ENCODE data around the gene HAUS6. TPM values are rescaled to one million over a fixed set of nuclear protein-coding genes. Genes with fewer than 3 reads are reported as not detected.
"Not testable (repeated sequence)": the region's sequence is repeated elsewhere in the genome, so short reads cannot be mapped to it uniquely, and the experiment has no call there.

Gene HAUS6
- total and polyA plus RNA-seq, 2 of the 8 experiments (the other 6 are each of a cell fraction or from before 2014, with no cell fraction given): 11.7 to 52.4 TPM

DNA sequence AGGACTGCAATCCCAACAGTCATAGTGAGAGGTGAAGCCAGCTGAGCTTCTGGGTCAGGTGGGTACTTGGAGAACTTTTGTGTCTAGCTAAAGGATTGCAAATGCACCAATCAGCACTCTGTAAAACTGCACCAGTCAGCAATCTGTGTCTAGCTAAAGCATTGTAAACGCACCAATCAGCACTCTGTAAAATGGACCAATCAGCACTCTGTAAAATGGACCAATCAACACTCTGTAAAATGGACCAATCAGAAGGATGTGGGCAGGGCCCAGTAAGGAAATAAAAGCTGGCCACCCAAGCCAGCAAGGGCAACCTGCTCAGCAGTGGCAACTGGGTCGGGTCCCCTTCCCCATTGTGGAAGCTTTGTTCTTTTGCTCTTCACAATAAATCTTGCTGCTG is 81.1 kb downstream of the HAUS6 start:
- H2BK20ac ChIP-seq (ENCODE audit: low read length); H2BK5ac ChIP-seq (ENCODE audit: low read depth, low read length); H3K18ac ChIP-seq (ENCODE audit: extremely low read depth, low read length); H3K23me2 ChIP-seq (ENCODE audit: low read depth, low read length); H2AFZ ChIP-seq (ENCODE audit: low read length); H2AK5ac ChIP-seq (ENCODE audit: low read depth, low read length); H3K23ac ChIP-seq (ENCODE audit: insufficient read length); H3K36me3 ChIP-seq (ENCODE audit: control insufficient read depth in 2 of 4, insufficient read depth in 4 of 4, low read length in 3 of 4); H2BK12ac ChIP-seq (ENCODE audit: low read depth, low read length); H3K9ac ChIP-seq (replicated peaks in 1 of 4; ENCODE audit: extremely low read depth in 1 of 4, low read depth in 3 of 4, low read length in 3 of 4); H3K79me2 ChIP-seq (ENCODE audit: control insufficient read depth in 1 of 2, insufficient read depth in 2 of 2, low read length in 2 of 2); H3K27me3 ChIP-seq (replicated peaks in 1 of 4; ENCODE audit: control insufficient read depth in 3 of 4, extremely low read depth in 1 of 4, insufficient read depth in 3 of 4, low read length in 3 of 4); H2BK15ac ChIP-seq (ENCODE audit: low read length); H3K4me1 ChIP-seq (replicated peaks in 1 of 4; ENCODE audit: control insufficient read depth in 3 of 4, insufficient read depth in 4 of 4, low read length in 3 of 4); H3K4ac ChIP-seq (replicated peaks; ENCODE audit: insufficient read length, low read depth, low read length); H3K56ac ChIP-seq (replicated peaks; ENCODE audit: insufficient read length, low read depth, low read length); H4K5ac ChIP-seq (ENCODE audit: insufficient read length, low read depth, low read length); H3K4me3 ChIP-seq (ENCODE audit: extremely low read depth in 1 of 4, insufficient read depth in 2 of 4, low read depth in 3 of 4, low read length in 4 of 4); H3K14ac ChIP-seq (ENCODE audit: insufficient read length); H3K27ac ChIP-seq (ENCODE audit: low read depth, low read length); H3K4me2 ChIP-seq (ENCODE audit: insufficient read depth in 1 of 2, low read depth in 2 of 2, low read length in 2 of 2); H4K91ac ChIP-seq (replicated peaks; ENCODE audit: insufficient read length, low read length); H4K20me1 ChIP-seq (replicated peaks in 1 of 2; ENCODE audit: control insufficient read depth in 1 of 2, insufficient read depth in 2 of 2, low read length in 2 of 2); POLR2A ChIA-PET (ENCODE audit: partially characterized antibody); H3K9me3 ChIP-seq (ENCODE audit: insufficient read depth in 2 of 2, low read depth in 1 of 2, low read length in 1 of 2); FAIRE-seq; H3K79me1 ChIP-seq (ENCODE audit: low read depth, low read length); DNase-seq (ENCODE audit: low read depth in 1 of 2, low spot score in 2 of 2); H2BK120ac ChIP-seq (replicated peaks; ENCODE audit: low read depth, low read length); H4K8ac ChIP-seq (ENCODE audit: extremely low read depth, insufficient read depth, low read length): not testable (repeated sequence)
- CTCF ChIA-PET (ENCODE audit: partially characterized antibody): interaction anchor here (0.6 to 1.7 kb wide), 3 partner anchors 7 to 507 kb away, joined by 3 to 5 read pairs (median 3); no protein-coding TSS in a partner anchor
- 89% methylated on average over 2 of the region's 2 CpGs; no CpG with 5 or more reads in 1 of the 2 experiments for WGBS, 2 experiments (ENCODE audit: extremely low coverage in 1 of 2, insufficient coverage in 1 of 2, insufficient read length in 1 of 2, insufficient replicate concordance in 2 of 2, low coverage in 1 of 2, low lambda C conversion rate in 2 of 2, missing lambda C conversion rate in 1 of 2)
